ENCODE data around the gene TWNK.

Gene TWNK

DNA sequence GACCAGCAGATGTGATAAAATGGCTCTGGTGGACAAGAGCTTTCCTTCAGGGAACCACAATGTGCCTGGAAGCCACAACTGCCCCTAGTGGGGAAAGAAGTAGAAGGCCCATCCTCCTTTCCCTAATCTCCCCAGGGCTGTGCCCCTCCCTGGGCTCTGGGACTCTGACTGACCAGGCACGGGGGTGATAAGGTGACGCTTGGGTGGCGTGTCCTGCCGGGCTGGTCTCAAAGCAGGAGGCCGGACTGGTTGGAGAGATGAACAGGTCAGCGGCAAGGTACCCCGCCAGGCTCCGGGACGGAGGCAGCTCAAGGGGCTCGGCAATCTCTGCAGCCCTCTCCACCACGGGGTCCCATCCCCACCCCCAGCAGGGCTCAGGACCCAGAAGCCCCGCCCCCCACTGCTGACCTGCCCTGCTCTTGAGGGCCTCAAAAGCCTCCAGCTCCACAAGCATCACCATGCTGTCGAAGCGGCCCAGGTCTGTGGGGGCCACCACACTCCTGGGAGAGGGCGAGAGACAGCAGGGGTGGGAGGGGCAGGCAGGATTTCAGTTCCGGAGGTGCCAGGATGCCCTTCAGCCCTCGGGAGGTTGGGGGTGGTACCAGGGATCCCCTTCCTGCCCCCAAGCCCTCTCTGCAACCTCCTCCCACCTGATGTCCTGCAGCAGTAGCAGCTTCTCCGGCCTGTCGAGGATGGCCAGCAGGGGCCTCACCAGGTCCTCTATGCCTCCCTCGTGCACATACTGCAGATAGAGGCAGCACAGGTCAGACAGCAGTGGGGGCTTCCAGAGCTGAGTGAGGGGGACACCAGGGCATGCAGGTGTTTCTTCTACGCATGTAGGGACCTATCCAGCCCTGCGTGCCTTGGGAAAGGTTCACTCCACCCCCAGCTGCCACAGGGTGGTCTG lies 24.4 kb downstream of the TWNK start:
- no peaks in the 10 kb centered on the region for H4K20me1 ChIP-seq (ENCODE audit: insufficient read depth, low read length)
- H3K79me2 ChIP-seq (ENCODE audit: low read length), result no peaks in the 10 kb centered on the region
- TF ChIP-seq EZH2phosphoT487 (IDR thresholded peaks at IDR 0.05; ENCODE audit: low read depth), result no peak
- TF ChIP-seq, protein P1, sequence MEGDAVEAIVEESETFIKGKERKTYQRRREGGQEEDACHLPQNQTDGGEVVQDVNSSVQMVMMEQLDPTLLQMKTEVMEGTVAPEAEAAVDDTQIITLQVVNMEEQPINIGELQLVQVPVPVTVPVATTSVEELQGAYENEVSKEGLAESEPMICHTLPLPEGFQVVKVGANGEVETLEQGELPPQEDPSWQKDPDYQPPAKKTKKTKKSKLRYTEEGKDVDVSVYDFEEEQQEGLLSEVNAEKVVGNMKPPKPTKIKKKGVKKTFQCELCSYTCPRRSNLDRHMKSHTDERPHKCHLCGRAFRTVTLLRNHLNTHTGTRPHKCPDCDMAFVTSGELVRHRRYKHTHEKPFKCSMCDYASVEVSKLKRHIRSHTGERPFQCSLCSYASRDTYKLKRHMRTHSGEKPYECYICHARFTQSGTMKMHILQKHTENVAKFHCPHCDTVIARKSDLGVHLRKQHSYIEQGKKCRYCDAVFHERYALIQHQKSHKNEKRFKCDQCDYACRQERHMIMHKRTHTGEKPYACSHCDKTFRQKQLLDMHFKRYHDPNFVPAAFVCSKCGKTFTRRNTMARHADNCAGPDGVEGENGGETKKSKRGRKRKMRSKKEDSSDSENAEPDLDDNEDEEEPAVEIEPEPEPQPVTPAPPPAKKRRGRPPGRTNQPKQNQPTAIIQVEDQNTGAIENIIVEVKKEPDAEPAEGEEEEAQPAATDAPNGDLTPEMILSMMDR (IDR thresholded peaks at IDR 0.05; ENCODE audit: low read depth, low read length), result no peak
- no peak overlapping the region for H3K9ac ChIP-seq (ENCODE audit: low read length)
- H3K27ac ChIP-seq (ENCODE audit: low read length), result no peak overlapping the region
- no peak overlapping the region for H2AFZ ChIP-seq (ENCODE audit: low read depth, low read length)
- peaks cover 3% of the 10 kb centered on the region; the same call in 1 of the 2 replicates for H3K27me3 ChIP-seq (ENCODE audit: low read depth, low read length)
- no peak overlapping the region for H3K4me3 ChIP-seq (ENCODE audit: low read length)
- H3K4me2 ChIP-seq (ENCODE audit: low read length), result peak overlapping the region; percentile 37; the same call in 1 of the 2 replicates
- no peaks in the 10 kb centered on the region for H3K36me3 ChIP-seq (replicated peaks; ENCODE audit: low read depth, low read length)
- no peaks in the 10 kb centered on the region for H3K9me3 ChIP-seq (ENCODE audit: insufficient read depth, low read length)
- H3K4me1 ChIP-seq (ENCODE audit: low read length), result peaks cover 12% of the 10 kb centered on the region

DNA sequence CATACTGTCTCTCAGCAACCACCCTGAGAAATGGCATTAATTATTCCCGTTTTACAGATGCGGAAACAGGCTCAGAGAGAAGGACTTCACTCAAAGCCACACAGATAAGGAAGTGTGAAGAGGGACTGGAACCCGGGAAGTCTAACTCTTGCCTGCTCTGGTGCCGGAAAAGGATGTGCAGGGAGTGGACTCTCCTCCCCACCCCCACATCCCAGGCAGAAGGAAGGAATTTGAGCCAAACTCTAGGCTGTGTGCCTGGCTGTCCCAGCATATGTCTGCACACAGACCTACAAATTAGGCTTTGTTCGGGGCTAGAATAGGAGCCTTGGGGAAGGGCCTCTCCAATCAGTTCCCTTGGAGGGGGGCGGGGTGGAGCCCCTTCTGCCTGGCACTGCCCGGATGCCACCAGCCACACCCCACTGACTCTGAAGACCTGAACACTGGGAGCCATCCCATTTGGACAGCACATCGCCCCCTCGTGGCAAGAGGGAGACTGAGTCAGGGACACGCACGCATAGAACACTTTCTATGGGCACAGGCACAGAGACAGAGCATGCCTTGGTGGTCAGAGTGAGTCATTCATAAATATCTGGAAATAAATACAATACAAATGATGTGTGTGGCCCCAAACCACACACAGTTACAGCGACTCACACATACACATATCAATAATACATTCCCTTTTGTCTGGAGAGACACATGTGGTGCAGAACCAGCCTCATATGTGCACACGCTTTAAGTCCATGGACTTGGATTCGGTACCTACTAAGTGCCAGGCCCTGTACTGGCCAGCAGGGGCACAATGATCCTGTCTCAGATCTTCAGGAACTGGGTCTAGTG lies 25.4 kb downstream of the TWNK start:
- H3K27ac ChIP-seq (ENCODE audit: low read length), result no peak overlapping the region

DNA sequence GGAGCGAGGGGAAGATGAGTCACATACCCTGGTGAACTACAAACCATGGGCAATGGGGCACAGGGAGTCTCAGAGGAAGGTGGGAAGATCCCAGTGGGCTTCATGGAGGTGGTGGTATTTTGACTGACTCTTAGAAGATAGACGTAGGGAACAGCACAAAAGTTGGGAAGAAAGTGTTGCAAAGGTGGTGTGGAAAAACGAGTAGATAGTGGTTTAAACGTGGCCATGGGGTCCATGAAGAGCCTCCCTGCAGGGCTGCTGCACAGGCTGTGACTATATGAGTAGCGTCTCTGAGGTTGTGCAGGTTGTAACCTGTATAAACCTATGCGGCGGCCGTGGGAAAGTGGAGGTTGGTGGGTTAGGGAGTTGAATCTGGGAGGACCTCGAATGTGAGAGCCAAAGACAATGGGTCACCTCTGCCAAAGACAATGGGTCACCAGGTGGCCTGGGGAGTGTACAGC lies 26.1 kb downstream of the TWNK start:
- H3K27ac ChIP-seq (ENCODE audit: low read length), result no peak overlapping the region
- TF ChIP-seq, protein P1 (IDR thresholded peaks at IDR 0.05; ENCODE audit: low read depth, low read length), result no peak
- TF ChIP-seq EZH2phosphoT487 (IDR thresholded peaks at IDR 0.05; ENCODE audit: low read depth), result no peak

More for the DNA sequence above, 25.4 kb downstream of the TWNK start:
- TF ChIP-seq, protein P1 (IDR thresholded peaks at IDR 0.05; ENCODE audit: low read depth, low read length), result peak; percentile 68
- no peak for TF ChIP-seq EZH2phosphoT487 (IDR thresholded peaks at IDR 0.05; ENCODE audit: low read depth)
- H3K27me3 ChIP-seq (ENCODE audit: low read depth, low read length), result peaks cover 9% of the 10 kb centered on the region
- H4K20me1 ChIP-seq (ENCODE audit: insufficient read depth, low read length), result no peaks in the 10 kb centered on the region
- no peaks in the 10 kb centered on the region for H3K79me2 ChIP-seq (ENCODE audit: low read length)
- no peaks in the 10 kb centered on the region for H3K36me3 ChIP-seq (replicated peaks; ENCODE audit: low read depth, low read length)
- peaks cover 12% of the 10 kb centered on the region for H3K4me1 ChIP-seq (ENCODE audit: low read length)
- no peak overlapping the region for H2AFZ ChIP-seq (ENCODE audit: low read depth, low read length)
- peak overlapping the region; percentile 37 for H3K4me2 ChIP-seq (ENCODE audit: low read length)
- H3K4me3 ChIP-seq (ENCODE audit: low read length), result no peak overlapping the region
- no peak overlapping the region for H3K9ac ChIP-seq (ENCODE audit: low read length)
- no peaks in the 10 kb centered on the region for H3K9me3 ChIP-seq (ENCODE audit: insufficient read depth, low read length)

More for the DNA sequence above, 26.1 kb downstream of the TWNK start:
- no peak overlapping the region for H3K9ac ChIP-seq (ENCODE audit: low read length)
- H3K79me2 ChIP-seq (ENCODE audit: low read length), result no peaks in the 10 kb centered on the region
- H4K20me1 ChIP-seq (ENCODE audit: insufficient read depth, low read length), result no peaks in the 10 kb centered on the region
- peaks cover 16% of the 10 kb centered on the region for H3K4me1 ChIP-seq (ENCODE audit: low read length)
- H3K36me3 ChIP-seq (replicated peaks; ENCODE audit: low read depth, low read length), result no peaks in the 10 kb centered on the region
- H2AFZ ChIP-seq (ENCODE audit: low read depth, low read length), result no peak overlapping the region
- H3K9me3 ChIP-seq (ENCODE audit: insufficient read depth, low read length), result no peaks in the 10 kb centered on the region
- H3K4me3 ChIP-seq (ENCODE audit: low read length), result no peak overlapping the region
- peaks cover 16% of the 10 kb centered on the region for H3K27me3 ChIP-seq (ENCODE audit: low read depth, low read length)
- peak overlapping the region; percentile 37 for H3K4me2 ChIP-seq (ENCODE audit: low read length)

Data from OCI-LY3 (cell line).